ENCODE results near the gene PRR20C. TPM values are rescaled to one million over a fixed set of nuclear protein-coding genes. Genes with fewer than 3 reads are reported as not detected.
"Not testable (repeated sequence)": the region's sequence is repeated elsewhere in the genome, so short reads cannot be mapped to it uniquely, and the experiment has no call there.

Gene PRR20C
- not detected in 2 replicates for total RNA-seq

GRCh38 chr13:57153761-57154160 lies at the start of gene PRR20C:
TSS of gene PRR20C (plus strand) at chr13:57154061. CDS start at chr13:57154448, 387 bp downstream.
- intact Hi-C loops (cut with micrococcal nuclease), result not testable (repeated sequence)

GRCh38 chr13:57114945-57115344 lies 38.9 kb upstream of the PRR20C start:
- intact Hi-C loops (cut with micrococcal nuclease), result no loop called here

DNA sequence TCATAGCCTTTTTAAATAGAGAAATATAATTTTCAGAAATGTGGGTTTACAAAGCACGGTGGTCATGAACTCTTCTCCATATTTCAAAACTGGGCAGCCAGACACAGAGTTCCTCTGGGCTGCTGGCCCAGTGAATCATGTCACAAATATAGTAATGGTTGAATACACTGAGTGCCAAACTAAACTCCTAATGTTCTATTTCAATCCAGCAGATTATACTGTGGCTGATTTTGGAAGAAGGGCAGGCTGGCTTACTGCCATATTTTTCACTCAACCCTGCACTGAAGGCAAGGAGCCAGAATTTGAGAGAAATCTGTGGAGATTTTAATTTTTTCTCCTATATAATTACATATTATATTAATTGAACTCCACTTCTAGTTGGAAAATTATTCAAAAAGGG lies 30.2 kb upstream of the PRR20C start:
- intact Hi-C loops (cut with micrococcal nuclease), result no loop called here

- intact Hi-C loops (cut with micrococcal nuclease), result no loop called here
These were observed 25.0 kb upstream of the PRR20C start for GRCh38 chr13:57128909-57129308.

GRCh38 chr13:57136093-57136492 lies 17.8 kb upstream of the PRR20C start:
- intact Hi-C loops (cut with micrococcal nuclease), result no loop called here

DNA sequence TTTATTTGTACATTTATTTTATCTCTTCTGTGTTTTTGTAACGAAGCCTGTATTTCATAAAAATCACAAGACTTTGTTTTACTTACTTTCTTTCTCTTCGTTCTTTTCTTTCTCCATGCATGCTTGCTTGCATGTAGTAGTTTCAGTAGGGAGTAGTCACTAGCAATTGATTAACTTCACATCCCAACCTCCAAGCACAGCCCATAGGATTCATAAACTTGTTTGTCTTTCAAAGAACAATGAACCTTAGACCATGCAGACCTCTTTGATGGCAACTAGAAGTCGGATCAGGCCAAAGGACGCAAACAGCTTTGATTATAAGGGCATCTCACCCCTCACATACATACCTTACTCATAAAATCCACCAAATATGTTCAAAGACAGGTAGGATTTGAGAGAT lies 16.3 kb upstream of the PRR20C start:
- intact Hi-C loops (cut with micrococcal nuclease), result no loop called here

DNA sequence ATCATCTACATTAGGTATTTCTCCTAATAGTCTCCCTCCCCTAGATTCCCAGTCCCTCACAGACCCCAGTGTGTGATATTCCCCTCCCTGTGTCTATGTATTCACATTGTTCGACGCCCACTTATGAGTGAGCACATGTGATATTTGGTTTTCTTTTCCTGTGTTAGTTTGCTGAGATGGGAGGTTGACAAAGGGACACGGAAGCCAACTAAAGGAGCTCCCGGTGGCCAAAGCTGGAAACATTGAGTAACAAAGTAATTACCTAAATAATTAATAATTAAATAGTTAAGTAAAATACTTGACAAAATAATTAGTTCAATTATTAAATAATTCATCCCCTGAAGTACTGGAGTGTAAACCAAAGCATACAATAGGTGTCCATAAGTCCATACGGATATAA lies 14.9 kb upstream of the PRR20C start:
- intact Hi-C loops (cut with micrococcal nuclease), result no loop called here

DNA sequence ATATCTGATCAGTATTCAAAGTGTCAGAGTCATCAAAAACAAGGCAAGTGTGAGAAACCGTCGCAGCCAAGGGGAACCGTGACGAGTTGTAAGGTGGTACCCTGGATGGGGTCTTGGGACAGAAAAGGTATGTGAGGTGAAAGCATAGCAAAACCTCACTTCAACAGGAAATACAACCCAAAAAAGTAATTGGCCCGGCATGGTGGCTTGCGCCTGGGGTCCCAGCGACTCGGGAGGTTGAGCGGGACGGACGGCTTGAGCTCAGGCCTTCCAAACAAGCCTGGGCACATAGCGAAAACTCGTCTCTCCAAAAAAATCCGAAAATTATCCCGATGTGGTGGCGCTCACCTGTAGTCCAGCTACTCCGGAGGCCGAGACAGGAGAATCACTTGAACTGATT lies 14.1 kb upstream of the PRR20C start:
- intact Hi-C loops (cut with micrococcal nuclease), result not testable (repeated sequence)

DNA sequence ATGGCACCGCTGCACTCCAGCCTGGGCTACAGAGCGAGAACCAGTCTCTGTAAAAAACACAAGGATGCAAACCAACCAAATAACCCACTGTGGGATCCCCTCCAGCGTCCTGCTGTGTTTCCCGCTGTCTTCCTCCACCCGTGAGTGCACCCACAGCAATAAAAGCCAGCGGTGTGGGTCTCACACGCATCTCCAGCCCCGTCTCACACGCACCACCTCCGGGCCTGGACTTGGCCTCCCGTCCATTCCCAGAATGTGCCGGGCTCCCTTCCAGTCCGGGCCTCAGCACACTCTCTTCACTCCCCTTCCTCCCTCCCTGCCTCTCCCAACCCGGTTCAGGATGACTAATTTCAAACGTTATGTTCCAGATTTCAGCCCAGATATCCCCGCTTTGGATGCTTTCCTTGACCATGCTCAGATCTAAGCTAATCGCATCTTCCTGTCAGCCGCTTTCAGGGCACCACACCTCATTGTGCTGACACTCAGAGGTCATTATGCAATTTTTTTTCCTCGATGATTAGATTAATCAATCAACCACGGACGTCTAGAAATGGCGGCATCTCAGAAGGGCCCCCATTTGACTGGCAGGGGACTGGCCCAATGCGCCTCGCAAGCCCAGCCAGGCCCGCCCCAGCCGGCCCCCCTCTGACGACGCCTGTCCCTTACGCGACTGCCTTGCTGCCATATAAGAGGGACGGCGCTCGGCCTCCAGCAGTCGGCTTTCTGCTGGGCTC lies 13.5 kb upstream of the PRR20C start, which contains the start of gene PRR20A:
Gene PRR20A (plus strand): TSS at position 684 of the 734 bp plus-strand sequence. CDS start 387 bp downstream, outside the sequence.
- intact Hi-C loops (cut with micrococcal nuclease), result not testable (repeated sequence)

- intact Hi-C loops (cut with micrococcal nuclease), result not testable (repeated sequence)
These were observed 6.7 kb upstream of the PRR20C start, which contains the start of gene PRR20B for GRCh38 chr13:57147188-57147587. TSS of gene PRR20B (plus strand) at chr13:57147488. CDS start at chr13:57147875, 387 bp downstream.

- intact Hi-C loops (cut with micrococcal nuclease), result not testable (repeated sequence)
These were observed 5.8 kb upstream of the PRR20C start for GRCh38 chr13:57148106-57148505.

DNA sequence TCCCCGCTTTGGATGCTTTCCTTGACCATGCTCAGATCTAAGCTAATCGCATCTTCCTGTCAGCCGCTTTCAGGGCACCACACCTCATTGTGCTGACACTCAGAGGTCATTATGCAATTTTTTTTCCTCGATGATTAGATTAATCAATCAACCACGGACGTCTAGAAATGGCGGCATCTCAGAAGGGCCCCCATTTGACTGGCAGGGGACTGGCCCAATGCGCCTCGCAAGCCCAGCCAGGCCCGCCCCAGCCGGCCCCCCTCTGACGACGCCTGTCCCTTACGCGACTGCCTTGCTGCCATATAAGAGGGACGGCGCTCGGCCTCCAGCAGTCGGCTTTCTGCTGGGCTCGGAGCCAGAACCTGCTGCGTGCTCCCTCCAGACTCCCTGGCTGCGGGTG lies 6.5 kb downstream of the PRR20C start, which contains the start of gene PRR20D:
Gene PRR20D (plus strand): TSS at position 301 of the 400 bp plus-strand sequence. CDS start 387 bp downstream, outside the sequence.
- intact Hi-C loops (cut with micrococcal nuclease), result not testable (repeated sequence)

DNA sequence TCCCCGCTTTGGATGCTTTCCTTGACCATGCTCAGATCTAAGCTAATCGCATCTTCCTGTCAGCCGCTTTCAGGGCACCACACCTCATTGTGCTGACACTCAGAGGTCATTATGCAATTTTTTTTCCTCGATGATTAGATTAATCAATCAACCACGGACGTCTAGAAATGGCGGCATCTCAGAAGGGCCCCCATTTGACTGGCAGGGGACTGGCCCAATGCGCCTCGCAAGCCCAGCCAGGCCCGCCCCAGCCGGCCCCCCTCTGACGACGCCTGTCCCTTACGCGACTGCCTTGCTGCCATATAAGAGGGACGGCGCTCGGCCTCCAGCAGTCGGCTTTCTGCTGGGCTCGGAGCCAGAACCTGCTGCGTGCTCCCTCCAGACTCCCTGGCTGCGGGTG lies 13.0 kb downstream of the PRR20C start, which contains the start of gene PRR20E:
Gene PRR20E (plus strand): TSS at position 301 of the 400 bp plus-strand sequence. CDS start 387 bp downstream, outside the sequence.
- intact Hi-C loops (cut with micrococcal nuclease), result not testable (repeated sequence)

GRCh38 chr13:57191667-57192066 lies 37.8 kb downstream of the PRR20C start:
- intact Hi-C loops (cut with micrococcal nuclease), result no loop called here

Other genes starting within 250 kb of the PRR20C start
- not detected in 2 replicates for gene PRR20A, start 13.1 kb upstream of the PRR20C start, total RNA-seq
- not detected in 2 replicates for gene PRR20B, start 6.6 kb upstream of the PRR20C start, total RNA-seq
- not detected in 2 replicates for gene PRR20D, start 6.6 kb downstream of the PRR20C start, total RNA-seq
- not detected in 2 replicates for gene PRR20E, start 13.1 kb downstream of the PRR20C start, total RNA-seq